HCT116 (cell line): ENCODE data around the gene TSEN34.

Experiments
- CTCF ChIP-seq, 3 experiments: fragments of 200-600 bp in 1 of 3; sonication (generic) in 1 of 3; IDR thresholded peaks in 2 of 3; conservative IDR thresholded peaks in 1 of 3; 2 replicates each; pipeline ENCODE4 v1.5.1; 2012 to 2017; ENCODE audit warnings: low read depth in 2 of 3, low read length in 2 of 3, antibody characterized with exemption in 1 of 3, borderline replicate concordance in 1 of 3, control low read depth in 1 of 3, mild to moderate bottlenecking in 1 of 3, mixed read lengths in 1 of 3, mixed run types in 1 of 3, moderate library complexity in 1 of 3; ENCODE audit not compliant: insufficient read depth in 1 of 3
- EZH2 ChIP-seq: fragments of 200-600 bp; sonication (generic); IDR thresholded peaks from 2 replicates; pipeline ENCODE4 v1.6.1; 2017; ENCODE audit warnings: antibody characterized with exemption, mixed run types
- RAD21 ChIP-seq: IDR thresholded peaks from 2 replicates; pipeline ENCODE4 v1.6.1; 2012; ENCODE audit warnings: low read depth, mild to moderate bottlenecking
- REST ChIP-seq: IDR thresholded peaks from 2 replicates; pipeline ENCODE4 v1.6.1; 2012; ENCODE audit warnings: low read depth
- ZNF274 ChIP-seq: fragments of 200-500 bp; sonication (Bioruptor generic); IDR thresholded peaks from 2 replicates; pipeline ENCODE4 v1.6.1; 2014; ENCODE audit warnings: mild to moderate bottlenecking, low read depth, low read length, inconsistent platforms

DNA sequence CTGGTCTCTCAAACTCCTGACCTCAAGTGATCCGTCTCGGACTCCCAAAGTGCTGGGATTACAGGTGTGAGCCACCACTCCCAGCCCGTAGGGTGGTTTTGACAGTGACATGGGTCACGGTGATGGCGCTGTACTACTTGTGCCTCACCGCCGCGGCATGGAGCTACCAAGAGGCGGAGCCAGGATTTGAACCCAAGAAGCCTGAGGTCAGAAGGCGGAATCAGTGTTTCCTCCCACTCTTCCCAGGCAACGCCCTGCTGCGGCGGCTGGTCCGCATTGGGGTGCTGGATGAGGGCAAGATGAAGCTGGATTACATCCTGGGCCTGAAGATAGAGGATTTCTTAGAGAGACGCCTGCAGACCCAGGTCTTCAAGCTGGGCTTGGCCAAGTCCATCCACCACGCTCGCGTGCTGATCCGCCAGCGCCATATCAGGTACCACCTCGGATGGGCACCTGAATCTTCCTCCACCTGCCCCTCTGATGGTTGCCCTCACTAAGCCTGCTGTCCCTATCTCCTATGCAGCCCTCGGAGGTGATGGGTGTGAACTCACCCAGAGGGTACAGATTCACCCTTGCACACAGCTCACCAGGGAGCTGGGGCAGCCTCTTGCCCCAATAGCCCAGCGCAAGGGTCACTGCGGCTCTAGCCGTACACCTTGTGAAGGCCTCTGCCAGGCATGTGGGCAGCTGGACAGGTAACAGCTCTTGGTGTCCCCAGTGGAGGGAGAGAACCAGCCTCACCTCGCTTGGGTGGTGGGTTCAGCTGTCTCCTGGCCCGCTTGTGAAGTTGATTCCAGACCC lies 15.1 kb downstream of the TSEN34 start:
- no peak for TF ChIP-seq REST
- no peak for TF ChIP-seq EZH2
- no peak for TF ChIP-seq RAD21
- TF ChIP-seq CTCF (IDR thresholded peaks at IDR 0.05 in 2 of 3, conservative IDR thresholded peaks at IDR 0.05 in 1 of 3; ENCODE audit: borderline replicate concordance in 1 of 3, insufficient read depth in 1 of 3, low read depth in 2 of 3, low read length in 2 of 3), result no peak
- TF ChIP-seq ZNF274, result no peak
